ENCODE results near the gene TRIM62. TPM values are rescaled to one million over a fixed set of nuclear protein-coding genes. Genes with fewer than 3 reads are reported as not detected.

Gene TRIM62
- total RNA-seq, 1 donor = 3.9 TPM

Other genes with a start within 250 kb of the TRIM62 start
- gene RNF19B, start 217.2 kb downstream of the TRIM62 start, total RNA-seq = 9.3 and 9.5 TPM in 2 replicates
- 99.7 and 120 TPM in 2 replicates for gene AK2, start 145.2 kb downstream of the TRIM62 start, total RNA-seq
- 2.6 and 6.8 TPM in 2 replicates for gene AZIN2, start 100.9 kb downstream of the TRIM62 start, total RNA-seq
- gene ZNF362, start 74.4 kb upstream of the TRIM62 start, total RNA-seq = 9.5 and 12.2 TPM in 2 replicates
- gene A3GALT2, start 139.1 kb upstream of the TRIM62 start, total RNA-seq = not detected in 2 replicates
- gene PHC2, start 249.1 kb upstream of the TRIM62 start, total RNA-seq = 75.6 and 99.5 TPM in 2 replicates

All from fibroblast of villous mesenchyme (primary cell).